GM12873 (cell line): ENCODE measurements around the gene AGPS.

Source experiments
- CTCF ChIP-seq: IDR thresholded peaks from 2 replicates; pipeline ENCODE4 v1.5.1; 2012; ENCODE audit warnings: low read depth, mild to moderate bottlenecking, moderate library complexity, low read length, control low read depth; ENCODE audit not compliant: insufficient read depth; ENCODE audit errors: missing control alignments

The AGPS gene

GRCh38 chr2:177548636-177549035, 156.1 kb downstream of the AGPS start:
- no peak for TF ChIP-seq CTCF

DNA sequence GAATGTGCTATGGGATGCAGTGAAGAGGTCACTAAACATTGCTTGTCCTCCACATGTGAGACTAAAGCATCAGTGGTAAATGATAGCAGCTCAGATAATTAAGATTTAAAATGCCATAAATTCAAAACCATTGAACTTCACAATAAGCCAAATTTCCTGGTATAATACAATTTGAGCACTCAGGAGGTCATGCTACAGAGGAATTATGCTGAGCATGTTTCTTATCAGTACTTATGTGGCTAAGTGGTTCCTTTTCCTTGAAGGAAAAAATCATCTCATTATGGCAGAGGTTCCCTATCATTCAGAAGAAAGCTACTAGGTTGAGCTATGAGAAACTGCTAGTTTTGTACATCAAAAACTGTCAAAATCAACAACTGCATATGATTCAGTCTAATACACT, 156.6 kb downstream of the AGPS start:
- no peak for TF ChIP-seq CTCF

- TF ChIP-seq CTCF: no peak
These were observed 158.0 kb downstream of the AGPS start for GRCh38 chr2:177550264-177551200.

GRCh38 chr2:177551989-177552421, 159.4 kb downstream of the AGPS start:
- no peak for TF ChIP-seq CTCF

DNA sequence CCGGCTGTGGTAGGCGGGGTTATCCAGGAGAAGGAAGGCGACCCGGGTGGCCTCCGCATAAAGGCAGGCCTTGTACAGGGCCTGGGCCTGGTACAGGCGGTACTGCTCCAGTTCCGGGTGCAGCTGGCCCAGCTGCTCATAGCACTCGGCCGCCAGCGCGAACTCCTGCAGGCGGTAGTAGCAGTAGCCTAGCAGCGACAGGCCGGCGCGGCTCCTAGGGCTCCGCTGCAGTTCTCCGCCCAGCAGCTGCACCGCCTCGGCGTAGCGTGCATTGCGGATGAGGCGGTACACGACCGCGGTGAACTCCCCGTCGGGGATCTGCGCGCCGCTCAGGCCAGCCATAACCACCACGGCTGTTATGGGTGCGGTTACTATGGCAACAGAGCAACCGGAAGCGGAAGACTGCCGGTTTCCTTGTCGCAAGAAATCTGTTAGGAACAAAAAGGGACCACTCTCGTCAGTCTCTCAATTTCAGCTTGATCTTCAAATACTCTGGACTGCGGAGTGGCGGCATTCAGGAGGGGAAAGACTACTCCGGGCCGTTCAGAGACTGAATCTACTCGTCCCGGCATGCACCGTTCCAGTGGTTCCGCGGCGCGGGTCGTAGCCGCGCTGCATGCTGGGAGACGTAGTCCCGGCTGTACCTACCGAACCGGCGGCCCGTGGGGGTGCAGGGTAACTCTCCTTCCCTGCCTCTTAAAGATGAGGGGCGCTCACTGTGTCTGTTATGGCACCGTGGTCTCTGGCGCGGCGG, 160.0 kb downstream of the AGPS start:
- no peak for TF ChIP-seq CTCF

GRCh38 chr2:177553176-177553884, 160.8 kb downstream of the AGPS start:
- TF ChIP-seq CTCF: no peak

GRCh38 chr2:177554365-177554764, 161.8 kb downstream of the AGPS start:
- no peak for TF ChIP-seq CTCF
